ENCODE results near the gene MACROD2.

DNA sequence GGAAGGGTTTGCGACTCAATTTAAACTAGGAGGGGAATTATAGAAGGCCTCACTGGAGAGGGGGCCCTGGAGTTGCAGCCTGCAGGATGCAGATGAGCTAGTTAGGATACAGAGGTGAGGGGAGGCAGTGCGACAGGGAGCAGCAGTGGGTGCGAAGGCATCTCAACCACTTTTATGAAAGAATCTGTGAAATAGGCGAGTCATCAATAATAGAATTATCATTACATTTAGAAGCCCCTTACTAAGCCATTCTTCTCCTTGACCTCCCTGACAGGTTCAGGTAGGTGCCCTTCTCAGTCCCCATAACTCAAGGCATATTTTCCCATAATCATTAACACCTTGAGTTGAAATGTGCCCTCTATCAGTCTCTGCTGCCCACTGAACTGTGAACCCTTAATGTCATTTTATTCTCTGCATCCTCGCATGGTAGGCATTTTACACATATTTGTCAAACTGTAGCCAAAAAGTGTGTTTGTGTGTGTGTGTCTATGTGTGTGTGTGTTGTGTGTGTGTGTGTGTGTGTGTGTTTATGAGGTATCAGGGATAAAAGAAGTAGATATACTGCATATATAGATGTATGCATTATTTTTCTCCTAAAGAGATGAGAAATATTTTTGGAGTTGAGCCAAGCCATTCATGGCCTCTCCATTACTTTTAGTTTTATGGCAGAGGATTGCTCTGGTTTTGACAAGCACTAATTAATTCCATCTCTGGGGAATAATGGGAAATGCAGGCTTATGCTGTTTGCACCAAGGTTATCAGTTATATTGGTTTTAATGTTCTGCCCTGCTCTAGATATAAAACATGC, 1679.1 kb downstream of the MACROD2 start:
- TF ChIP-seq, protein P1, sequence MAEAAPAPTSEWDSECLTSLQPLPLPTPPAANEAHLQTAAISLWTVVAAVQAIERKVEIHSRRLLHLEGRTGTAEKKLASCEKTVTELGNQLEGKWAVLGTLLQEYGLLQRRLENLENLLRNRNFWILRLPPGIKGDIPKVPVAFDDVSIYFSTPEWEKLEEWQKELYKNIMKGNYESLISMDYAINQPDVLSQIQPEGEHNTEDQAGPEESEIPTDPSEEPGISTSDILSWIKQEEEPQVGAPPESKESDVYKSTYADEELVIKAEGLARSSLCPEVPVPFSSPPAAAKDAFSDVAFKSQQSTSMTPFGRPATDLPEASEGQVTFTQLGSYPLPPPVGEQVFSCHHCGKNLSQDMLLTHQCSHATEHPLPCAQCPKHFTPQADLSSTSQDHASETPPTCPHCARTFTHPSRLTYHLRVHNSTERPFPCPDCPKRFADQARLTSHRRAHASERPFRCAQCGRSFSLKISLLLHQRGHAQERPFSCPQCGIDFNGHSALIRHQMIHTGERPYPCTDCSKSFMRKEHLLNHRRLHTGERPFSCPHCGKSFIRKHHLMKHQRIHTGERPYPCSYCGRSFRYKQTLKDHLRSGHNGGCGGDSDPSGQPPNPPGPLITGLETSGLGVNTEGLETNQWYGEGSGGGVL (tag by site-specific recombination; IDR thresholded peaks at IDR 0.05), result no peak
- TF ChIP-seq ZNF837 (tag by site-specific recombination; IDR thresholded peaks at IDR 0.05) (no peak), ZNF558 (tag by site-specific recombination; IDR thresholded peaks at IDR 0.05) (no peak)
